Measurements from ENCODE around the gene FBXL15.

The FBXL15 gene

DNA sequence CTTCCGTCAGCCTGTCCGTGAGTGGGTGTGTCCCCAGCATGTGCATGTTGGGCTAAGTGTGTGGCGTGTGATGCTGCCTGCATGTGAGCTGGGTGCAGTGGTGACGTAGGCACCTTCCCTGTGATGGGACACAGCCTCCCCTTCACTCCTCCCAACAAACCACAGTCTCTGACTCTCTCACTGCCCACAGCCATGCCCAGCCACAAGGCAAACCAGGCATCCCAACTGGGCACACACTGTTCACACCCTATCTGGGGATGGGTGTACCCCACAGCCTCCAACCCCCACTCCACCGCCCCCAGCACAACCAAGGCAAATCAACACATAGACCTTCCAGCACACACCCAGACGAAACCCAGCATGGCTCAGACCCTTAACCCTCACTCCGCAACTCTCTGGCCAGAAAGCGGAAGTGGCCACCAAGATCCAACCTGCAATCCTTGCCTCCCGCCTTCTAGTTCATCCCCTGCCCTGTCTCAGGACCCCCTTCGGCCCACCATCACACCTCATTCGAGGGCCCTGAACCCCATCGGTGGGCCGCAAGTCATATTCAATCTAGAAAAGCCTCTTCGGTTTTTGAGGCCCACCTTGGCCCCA is 12.4 kb upstream of the FBXL15 start:
- H3K9me3 ChIP-seq (ENCODE audit: insufficient read depth, low read length), result no peaks in the 10 kb centered on the region
- TF ChIP-seq YY1 (IDR thresholded peaks at IDR 0.05; ENCODE audit: insufficient read depth, insufficient read length), result no peak
- no peak for TF ChIP-seq ZNF274 (IDR thresholded peaks at IDR 0.05; ENCODE audit: low read depth, low read length)
- no peak for TF ChIP-seq SUZ12 (IDR thresholded peaks at IDR 0.05; ENCODE audit: extremely low read depth, insufficient read depth, insufficient read length)
- peak overlapping the region; percentile 11 for H3K4me3 ChIP-seq (ENCODE audit: insufficient read length, low read depth)
- H3K9ac ChIP-seq (ENCODE audit: insufficient read length, low read depth), result peak overlapping the region; percentile 61
- H3K4me1 ChIP-seq (ENCODE audit: insufficient read depth, insufficient read length), result peaks cover 18% of the 10 kb centered on the region
- peaks cover 51% of the 10 kb centered on the region for H3K27me3 ChIP-seq (ENCODE audit: insufficient read depth, insufficient read length)
- peaks cover 13% of the 10 kb centered on the region for H3K36me3 ChIP-seq (ENCODE audit: insufficient read depth, insufficient read length, low read length)
- DNase-seq (ENCODE audit: low read depth, low spot score), result no peak

DNA sequence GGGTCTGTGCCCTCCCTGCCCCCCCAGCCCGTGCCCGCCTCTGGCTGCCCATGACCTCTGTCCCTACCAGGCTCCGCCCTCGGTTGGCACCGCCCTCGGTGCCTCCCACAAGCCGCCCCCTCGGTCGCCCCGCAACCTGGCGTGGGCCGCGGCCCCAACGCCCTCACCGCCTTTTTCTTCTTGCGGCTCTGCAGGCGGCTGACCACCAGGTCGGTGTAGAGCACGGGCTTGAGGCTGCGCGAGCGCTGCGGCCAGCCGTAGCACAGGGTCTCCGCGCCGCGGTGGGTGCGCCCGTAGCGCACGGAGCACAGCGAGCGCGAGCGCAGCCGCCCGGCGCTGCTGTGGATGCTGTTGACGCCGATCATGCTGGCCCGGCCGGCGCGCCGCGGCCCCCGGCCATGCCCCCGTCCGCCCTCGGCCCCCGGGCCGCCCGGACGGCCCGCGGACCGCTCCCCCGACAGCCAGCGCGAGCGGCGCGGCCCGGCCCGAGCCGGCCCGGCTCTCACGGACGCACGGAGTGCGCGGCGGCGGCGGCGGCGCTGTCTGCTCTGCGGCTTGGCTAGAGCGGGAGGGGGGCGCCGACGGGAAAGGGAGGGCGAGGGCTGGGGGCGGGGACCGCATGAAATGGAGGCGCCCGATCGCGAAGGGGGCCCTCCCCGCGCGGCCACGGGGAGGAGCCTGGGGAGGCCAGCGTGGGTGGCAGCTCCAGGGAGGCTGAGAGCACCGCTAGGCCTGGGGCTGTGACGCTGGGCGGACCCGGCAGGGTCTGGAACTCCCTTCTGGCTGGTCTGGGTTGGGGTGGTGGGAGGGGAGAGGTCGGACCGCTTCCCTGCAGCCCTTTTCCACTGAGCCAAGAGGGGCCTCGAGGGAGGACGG is 11.7 kb upstream of the FBXL15 start:
- peaks cover 7% of the 10 kb centered on the region for H3K36me3 ChIP-seq (ENCODE audit: insufficient read depth, insufficient read length, low read length)
- H3K27me3 ChIP-seq (ENCODE audit: insufficient read depth, insufficient read length), result peaks cover 51% of the 10 kb centered on the region
- peaks cover 15% of the 10 kb centered on the region for H3K4me1 ChIP-seq (ENCODE audit: insufficient read depth, insufficient read length)
- DNase-seq (ENCODE audit: low read depth, low spot score), result no peak
- peak overlapping the region; percentile 67 for H3K9ac ChIP-seq (ENCODE audit: insufficient read length, low read depth)
- H3K9me3 ChIP-seq (ENCODE audit: insufficient read depth, low read length), result no peaks in the 10 kb centered on the region
- peak overlapping the region; percentile 40 for H3K4me3 ChIP-seq (ENCODE audit: insufficient read length, low read depth)
- TF ChIP-seq ZNF274 (IDR thresholded peaks at IDR 0.05; ENCODE audit: low read depth, low read length), result no peak
- TF ChIP-seq YY1 (IDR thresholded peaks at IDR 0.05; ENCODE audit: insufficient read depth, insufficient read length), result no peak
- no peak for TF ChIP-seq SUZ12 (IDR thresholded peaks at IDR 0.05; ENCODE audit: extremely low read depth, insufficient read depth, insufficient read length)

DNA sequence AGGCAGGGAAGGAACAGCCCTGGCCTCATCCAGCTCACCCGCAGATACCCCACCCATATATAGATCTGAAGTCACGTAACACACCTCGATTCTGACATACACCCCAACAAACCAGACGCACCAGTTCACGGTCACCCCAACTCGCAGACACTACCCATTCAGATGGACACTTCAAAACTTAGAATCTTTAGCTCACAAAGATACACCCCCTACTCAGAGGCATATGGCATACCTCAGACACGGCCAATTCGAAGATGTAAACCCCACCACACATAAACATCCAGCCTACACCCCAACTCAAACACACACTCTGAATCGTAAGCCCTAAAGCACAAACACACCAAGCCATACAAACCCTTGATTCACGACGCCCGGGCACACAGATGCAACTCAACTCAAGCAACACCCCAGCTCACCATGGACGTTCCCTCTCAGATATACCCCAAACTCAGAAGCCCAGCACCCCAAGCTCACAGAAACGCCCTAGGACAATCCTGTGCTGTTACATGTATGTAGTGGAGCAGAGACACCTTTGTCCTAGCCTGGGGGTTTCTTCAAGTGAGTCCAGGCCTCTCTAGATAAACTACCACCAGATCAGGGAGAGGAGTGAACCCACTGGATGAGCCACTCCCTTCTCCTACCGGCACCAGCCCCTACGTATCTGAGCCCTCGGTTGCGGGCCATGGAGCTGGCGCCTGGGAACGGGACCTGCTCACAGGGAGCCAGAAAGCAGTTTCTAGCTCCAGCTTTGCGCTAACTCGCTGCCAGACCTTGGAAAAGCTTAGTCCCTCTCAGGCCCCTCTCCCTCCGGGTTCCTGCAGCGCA is 10.8 kb upstream of the FBXL15 start:
- no peak for TF ChIP-seq YY1 (IDR thresholded peaks at IDR 0.05; ENCODE audit: insufficient read depth, insufficient read length)
- TF ChIP-seq SUZ12 (IDR thresholded peaks at IDR 0.05; ENCODE audit: extremely low read depth, insufficient read depth, insufficient read length), result no peak
- no peak for TF ChIP-seq ZNF274 (IDR thresholded peaks at IDR 0.05; ENCODE audit: low read depth, low read length)
- no peaks in the 10 kb centered on the region for H3K36me3 ChIP-seq (ENCODE audit: insufficient read depth, insufficient read length, low read length)
- no peak for DNase-seq (ENCODE audit: low read depth, low spot score)
- H3K4me1 ChIP-seq (ENCODE audit: insufficient read depth, insufficient read length), result peaks cover 15% of the 10 kb centered on the region
- peak overlapping the region; percentile 40 for H3K4me3 ChIP-seq (ENCODE audit: insufficient read length, low read depth)
- peaks cover 51% of the 10 kb centered on the region for H3K27me3 ChIP-seq (ENCODE audit: insufficient read depth, insufficient read length)
- H3K9ac ChIP-seq (ENCODE audit: insufficient read length, low read depth), result peak overlapping the region; percentile 67
- no peaks in the 10 kb centered on the region for H3K9me3 ChIP-seq (ENCODE audit: insufficient read depth, low read length)

GRCh38 chr10:102410429-102411073 is 10.1 kb upstream of the FBXL15 start:
- DNase-seq (ENCODE audit: low read depth, low spot score), result no peak
- peak overlapping the region; percentile 19 for H3K4me3 ChIP-seq (ENCODE audit: insufficient read length, low read depth)
- H3K9me3 ChIP-seq (ENCODE audit: insufficient read depth, low read length), result no peaks in the 10 kb centered on the region
- no peaks in the 10 kb centered on the region for H3K36me3 ChIP-seq (ENCODE audit: insufficient read depth, insufficient read length, low read length)
- no peak for TF ChIP-seq ZNF274 (IDR thresholded peaks at IDR 0.05; ENCODE audit: low read depth, low read length)
- no peak for TF ChIP-seq YY1 (IDR thresholded peaks at IDR 0.05; ENCODE audit: insufficient read depth, insufficient read length)
- no peak for TF ChIP-seq SUZ12 (IDR thresholded peaks at IDR 0.05; ENCODE audit: extremely low read depth, insufficient read depth, insufficient read length)
- H3K27me3 ChIP-seq (ENCODE audit: insufficient read depth, insufficient read length), result peaks cover 51% of the 10 kb centered on the region
- peaks cover 15% of the 10 kb centered on the region for H3K4me1 ChIP-seq (ENCODE audit: insufficient read depth, insufficient read length)
- peak overlapping the region; percentile 64 for H3K9ac ChIP-seq (ENCODE audit: insufficient read length, low read depth)

DNA sequence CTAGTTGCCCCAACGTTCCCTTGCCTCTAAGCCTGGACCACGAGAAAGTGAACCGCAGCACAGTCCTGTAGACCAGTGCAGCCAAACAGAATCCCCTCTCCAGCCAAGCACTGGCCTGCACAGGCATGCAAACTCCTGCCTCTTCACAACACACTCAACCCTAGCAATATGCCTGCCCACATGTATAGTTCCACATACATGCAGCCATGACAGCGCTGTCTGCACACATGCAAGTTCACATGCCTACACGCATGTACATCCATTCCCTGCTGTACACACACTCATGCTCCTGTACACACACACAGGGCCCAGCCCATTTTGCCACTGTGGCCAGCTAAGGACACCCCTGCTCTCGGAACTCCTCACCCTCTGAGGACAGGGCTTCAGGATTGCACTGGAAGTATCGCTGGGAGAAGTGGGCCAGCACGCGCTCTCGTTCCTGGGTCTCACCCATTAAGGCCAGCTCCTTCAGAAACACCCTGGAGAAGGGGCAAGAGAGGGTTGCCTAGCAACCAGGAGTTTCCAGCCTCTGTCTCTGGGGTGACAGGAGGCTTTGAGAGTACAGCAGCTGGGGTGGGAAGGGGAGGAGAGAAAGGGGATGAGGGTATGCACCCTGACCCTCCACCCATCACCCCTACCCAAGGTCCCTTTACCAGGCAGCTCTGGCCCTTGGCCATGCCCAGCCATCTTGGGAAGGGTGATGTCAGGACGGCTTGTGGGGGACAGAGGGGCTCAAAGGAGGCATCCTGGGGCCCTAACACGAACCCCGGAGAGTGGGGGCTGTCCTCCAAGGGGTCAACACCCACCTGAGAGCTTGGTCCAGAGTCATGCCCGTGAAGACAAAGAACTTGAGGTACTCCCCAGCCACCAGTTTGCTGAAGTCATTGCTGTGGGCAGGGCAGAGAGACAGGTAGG is 9.0 kb upstream of the FBXL15 start:
- Histone ChIP-seq H3K27me3 (ENCODE audit: insufficient read depth, insufficient read length) (peaks cover 51% of the 10 kb centered on the region), H3K4me1 (ENCODE audit: insufficient read depth, insufficient read length) (peaks cover 15% of the 10 kb centered on the region), H3K9ac (ENCODE audit: insufficient read length, low read depth) (no peak overlapping the region), H3K36me3 (ENCODE audit: insufficient read depth, insufficient read length, low read length) (no peaks in the 10 kb centered on the region), H3K9me3 (ENCODE audit: insufficient read depth, low read length) (no peaks in the 10 kb centered on the region), H3K4me3 (ENCODE audit: insufficient read length, low read depth) (no peak overlapping the region)
- no peak for DNase-seq (ENCODE audit: low read depth, low spot score)
- TF ChIP-seq SUZ12 (IDR thresholded peaks at IDR 0.05; ENCODE audit: extremely low read depth, insufficient read depth, insufficient read length) (no peak), YY1 (IDR thresholded peaks at IDR 0.05; ENCODE audit: insufficient read depth, insufficient read length) (no peak), ZNF274 (IDR thresholded peaks at IDR 0.05; ENCODE audit: low read depth, low read length) (no peak)

GRCh38 chr10:102412293-102412692 is 8.3 kb upstream of the FBXL15 start:
- TF ChIP-seq ZNF274 (IDR thresholded peaks at IDR 0.05; ENCODE audit: low read depth, low read length) (no peak), SUZ12 (IDR thresholded peaks at IDR 0.05; ENCODE audit: extremely low read depth, insufficient read depth, insufficient read length) (no peak), YY1 (IDR thresholded peaks at IDR 0.05; ENCODE audit: insufficient read depth, insufficient read length) (no peak)
- Histone ChIP-seq H3K4me1 (ENCODE audit: insufficient read depth, insufficient read length) (peaks cover 15% of the 10 kb centered on the region), H3K9ac (ENCODE audit: insufficient read length, low read depth) (no peak overlapping the region), H3K9me3 (ENCODE audit: insufficient read depth, low read length) (no peaks in the 10 kb centered on the region), H3K36me3 (ENCODE audit: insufficient read depth, insufficient read length, low read length) (no peaks in the 10 kb centered on the region), H3K27me3 (ENCODE audit: insufficient read depth, insufficient read length) (peaks cover 50% of the 10 kb centered on the region), H3K4me3 (ENCODE audit: insufficient read length, low read depth) (no peak overlapping the region)
- no peak for DNase-seq (ENCODE audit: low read depth, low spot score)
